Activated CD4-positive, alpha-beta T cell treated with anti-CD3 and anti-CD28 coated beads for 4 hours (primary cell): ENCODE data around the gene RFC3.

ENCODE experiments used
- DNase-seq, 2 donors: peaks; one replicate each; pipeline ENCODE4 v3.0.0-alpha.2; 2020

RFC3 gene

GRCh38 chr13:33869005-33869404 is 51.1 kb downstream of the RFC3 start:
- no peak for DNase-seq

DNA sequence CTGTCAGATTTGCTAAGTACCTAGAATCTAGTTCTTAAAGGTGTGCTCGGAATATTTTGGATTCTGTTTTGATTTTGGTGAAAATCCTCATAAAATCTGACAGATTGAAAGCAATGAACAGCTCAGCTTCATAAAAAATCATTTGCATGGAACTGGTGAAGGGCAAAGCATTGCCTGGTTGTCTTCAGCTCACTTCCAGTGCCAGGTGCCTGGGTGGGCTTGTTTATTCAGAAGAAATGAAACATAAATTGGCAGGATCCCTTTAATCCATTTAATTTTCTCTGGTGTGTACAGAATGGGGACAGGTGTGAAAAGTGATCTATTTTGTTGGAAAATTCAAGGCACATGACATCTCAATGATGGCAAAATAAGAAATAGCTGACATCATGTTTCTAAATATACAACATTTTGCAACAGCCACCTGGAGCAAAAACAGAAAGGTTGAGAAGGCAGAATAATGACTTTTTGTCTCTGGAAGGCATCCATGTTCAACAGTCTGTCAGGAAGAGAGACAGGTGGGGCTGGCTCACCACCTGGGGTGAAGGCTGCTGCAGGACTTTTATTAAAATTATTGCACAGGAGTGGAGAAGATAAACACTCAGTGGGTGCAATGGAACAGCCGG is 52.2 kb downstream of the RFC3 start:
- DNase-seq, result no peak

GRCh38 chr13:33871207-33872004 is 53.5 kb downstream of the RFC3 start:
- no peak for DNase-seq

DNA sequence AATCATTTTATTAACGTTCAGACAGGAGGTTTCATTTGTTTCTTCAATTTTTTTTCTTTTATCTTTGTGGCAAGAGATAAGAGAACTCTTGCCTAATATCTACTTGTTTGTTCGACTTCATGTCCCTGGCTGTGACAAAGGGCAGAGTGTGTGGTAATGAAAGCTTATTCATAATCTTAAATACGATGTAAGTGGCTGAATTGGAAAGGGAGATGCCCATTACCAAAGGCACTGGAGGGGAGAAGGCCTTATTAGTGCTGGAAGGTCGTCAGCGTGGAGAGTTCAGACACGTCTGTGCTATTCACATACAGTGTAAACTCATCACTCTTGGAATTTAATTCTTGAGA is 54.0 kb downstream of the RFC3 start:
- no peak for DNase-seq

DNA sequence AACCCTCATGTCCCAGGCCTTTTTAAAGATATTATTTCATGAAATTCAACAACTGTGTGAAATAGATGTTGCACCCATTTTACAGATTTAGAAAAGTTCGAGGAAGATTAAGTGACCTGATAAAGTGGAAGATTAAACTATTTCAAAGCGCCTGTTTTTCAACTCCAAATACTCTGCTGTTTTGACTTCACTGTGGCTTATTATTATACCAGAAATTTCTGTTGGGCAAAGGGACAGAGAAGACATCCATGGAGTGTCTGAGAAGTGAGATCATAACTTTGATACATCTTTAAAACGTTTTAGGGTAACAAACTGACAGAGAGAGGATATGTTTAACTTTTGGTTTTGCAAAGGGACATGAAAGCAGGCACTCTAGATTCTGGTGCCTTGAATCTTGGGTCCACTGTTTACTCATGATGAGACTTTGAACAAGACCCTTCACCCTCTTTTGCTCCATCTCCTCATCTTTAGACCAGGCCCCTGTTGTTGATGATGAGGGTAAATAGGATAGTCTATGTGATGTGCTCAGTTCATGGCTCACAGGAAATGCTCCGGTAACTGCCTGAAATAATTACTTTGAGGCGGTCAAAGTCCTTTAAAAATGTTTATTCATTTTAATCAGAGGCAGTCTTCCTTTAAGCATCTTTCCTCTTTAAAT is 55.4 kb downstream of the RFC3 start:
- DNase-seq, result no peak

DNA sequence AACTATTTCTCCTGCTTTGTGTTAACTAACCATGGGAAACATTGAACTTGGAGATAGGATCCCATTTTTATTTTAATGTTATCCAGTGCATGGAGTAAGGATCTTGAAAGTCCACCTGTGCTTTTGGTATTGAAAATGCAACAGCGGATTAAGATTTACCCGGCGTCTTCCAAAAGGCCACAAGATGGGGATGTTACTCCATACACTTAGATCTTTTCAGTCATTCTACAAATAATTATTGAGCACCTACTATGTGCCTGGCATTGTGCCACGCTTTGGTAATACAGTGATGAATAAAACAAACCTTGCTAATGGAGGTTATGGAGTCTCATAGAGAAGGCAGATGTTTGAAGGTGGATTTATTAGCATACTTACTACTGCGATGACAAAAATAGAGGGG is 56.9 kb downstream of the RFC3 start:
- no peak for DNase-seq

DNA sequence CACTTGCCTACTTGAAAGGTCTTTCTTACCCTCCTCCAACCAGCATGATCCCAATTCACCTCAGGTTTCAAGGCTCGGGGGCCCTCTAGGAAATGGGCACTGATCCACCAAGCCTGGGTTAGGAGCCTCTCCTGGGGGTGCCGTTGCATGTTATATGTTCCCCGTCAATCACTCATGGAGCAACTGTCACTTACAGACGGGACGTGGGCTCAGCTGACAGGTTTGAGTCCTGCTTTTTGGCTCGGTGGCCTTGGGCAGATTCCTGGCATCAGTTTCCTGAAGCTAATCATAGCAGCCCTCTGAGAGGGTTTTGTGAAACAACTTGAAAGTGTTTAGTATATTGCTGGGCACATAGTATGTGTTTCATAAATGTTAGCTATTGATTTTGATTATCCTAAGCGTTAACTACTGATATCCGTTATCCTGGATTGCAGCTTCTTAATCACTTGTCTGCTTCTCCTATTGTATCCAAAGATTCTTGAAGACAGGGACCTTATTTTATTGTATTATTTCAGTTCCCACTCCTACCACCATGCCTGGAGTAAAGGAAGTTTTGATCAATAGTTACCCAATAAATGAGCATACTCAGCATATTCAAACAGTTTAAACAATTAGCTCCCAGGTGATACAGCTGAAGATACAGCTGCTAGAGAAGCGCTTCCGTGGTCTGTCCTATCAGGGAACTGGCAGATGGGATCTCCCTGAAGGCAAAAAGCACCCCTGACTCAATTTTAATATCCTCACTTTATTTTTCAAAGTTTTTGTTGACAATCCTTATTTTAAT is 57.9 kb downstream of the RFC3 start:
- no peak for DNase-seq

GRCh38 chr13:33876716-33877394 is 58.9 kb downstream of the RFC3 start:
- no peak for DNase-seq

DNA sequence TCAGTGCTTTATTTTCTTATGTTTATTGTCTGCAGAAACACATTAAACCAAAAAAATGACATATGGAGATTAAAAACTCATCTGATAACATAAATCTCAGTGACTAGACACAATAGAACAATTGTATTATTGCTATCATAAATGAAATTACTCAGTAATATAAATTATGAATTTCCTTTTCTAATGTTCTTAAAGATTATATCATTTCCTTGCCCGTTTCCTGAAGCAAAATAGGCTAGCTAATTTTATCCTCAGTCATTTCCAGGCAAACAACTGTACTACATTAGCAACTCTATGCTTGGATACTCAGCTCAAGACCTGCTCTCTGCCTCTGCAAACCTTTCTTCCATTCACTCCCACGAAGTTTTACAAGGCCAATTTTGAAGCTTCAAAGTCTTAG is 61.2 kb downstream of the RFC3 start:
- no peak for DNase-seq

- DNase-seq, result no peak
These were observed 64.9 kb downstream of the RFC3 start for GRCh38 chr13:33882804-33883203.

DNA sequence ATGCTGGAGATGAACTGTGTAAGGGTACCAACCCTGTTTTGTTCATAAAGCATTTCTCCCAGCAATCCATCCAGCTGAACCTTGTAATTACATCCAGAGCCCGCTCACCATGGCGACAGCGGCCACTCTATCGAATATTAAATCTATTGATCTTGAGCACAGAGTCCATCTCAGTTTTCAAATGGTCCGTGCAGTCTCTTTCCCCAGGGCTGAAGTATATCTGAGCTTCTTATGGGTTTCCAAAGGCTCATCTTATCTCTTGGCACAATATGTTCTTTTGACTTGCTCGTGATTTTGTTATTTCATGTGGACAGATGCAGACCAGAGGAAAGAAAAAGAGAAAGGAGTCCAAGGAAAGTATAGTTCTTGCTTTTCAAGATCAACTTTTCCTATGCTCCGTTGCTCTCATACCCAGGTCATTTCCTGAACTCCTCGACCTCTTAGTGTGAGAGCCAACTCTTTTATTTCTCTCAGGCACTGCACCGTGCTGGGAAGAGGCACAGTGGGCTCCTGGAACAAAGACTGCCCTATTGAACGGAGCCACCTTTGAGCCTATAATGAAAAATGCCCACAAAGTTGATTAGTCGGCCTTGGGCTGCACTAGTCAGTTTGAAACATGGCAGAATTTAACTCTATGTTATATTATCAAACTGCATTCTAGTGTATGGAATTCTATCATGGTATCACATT is 66.7 kb downstream of the RFC3 start:
- DNase-seq, result no peak
